GM19035 (cell line): ENCODE results near the gene CD58.

Experiments
- ATAC-seq: cut with Tn5 transposase; IDR thresholded peaks from one replicate; pipeline ENCODE4 v1.9.1; 2021; ENCODE audit not compliant: unreplicated experiment

Gene CD58

DNA sequence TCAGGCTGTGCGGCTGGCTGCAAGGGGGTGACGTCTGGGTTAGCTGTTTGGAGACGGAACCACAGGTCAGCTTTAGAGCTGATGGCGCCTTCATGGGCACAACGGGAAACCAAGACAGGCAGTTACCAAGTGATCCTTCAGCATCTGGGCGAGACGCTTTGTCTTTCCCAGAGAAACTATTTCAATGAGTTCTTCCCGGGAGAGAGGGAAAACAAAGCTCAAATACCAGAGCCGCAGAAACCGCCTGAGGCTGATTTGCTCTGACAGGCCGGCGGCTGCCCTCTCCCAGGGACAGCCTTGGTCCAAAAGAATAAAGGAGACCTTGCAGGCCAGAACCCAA is 76.5 kb downstream of the CD58 start:
- ATAC-seq = no peak

DNA sequence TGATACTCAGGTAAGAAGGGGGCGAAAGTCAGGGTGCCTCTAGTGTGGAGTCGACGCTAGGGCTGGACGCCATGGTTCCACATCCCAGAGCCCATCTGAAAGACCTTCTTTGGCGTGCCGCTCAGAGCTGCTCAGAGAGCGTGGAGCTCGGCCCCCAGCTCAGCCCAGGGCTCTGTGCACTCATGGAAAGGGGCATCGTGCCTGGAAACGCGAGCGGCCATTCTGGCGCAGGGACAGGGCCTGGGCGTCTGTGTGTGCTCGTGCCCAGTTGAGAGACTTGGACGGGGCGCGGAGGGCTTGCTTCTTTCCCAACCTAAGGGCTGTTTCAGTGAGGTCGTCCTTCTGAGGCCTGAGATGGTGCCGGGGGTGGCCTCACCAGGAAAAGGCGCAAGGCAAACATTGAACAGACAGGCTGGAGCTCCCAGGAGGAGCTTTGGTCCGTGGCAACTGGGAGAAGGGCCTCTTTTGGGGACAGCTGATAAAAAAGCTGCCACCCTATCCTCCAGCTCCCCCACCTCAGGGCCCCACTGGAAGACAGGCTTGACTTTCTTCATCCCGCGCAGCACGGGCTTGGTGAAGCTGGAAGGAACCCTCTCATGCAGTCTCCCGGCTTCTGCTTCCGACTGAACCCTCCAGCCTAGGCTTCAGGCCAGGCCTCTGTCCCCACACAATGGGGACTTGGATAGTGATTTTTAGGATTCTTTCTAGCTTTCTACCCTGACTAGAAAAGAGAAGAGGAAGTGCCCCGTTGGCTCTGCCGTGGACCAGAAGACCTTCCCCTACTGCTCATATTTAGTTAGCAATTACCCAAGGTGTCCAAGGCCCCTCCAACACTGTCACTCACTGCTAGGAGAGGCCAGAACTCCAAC is 77.1 kb downstream of the CD58 start:
- ATAC-seq = no peak

DNA sequence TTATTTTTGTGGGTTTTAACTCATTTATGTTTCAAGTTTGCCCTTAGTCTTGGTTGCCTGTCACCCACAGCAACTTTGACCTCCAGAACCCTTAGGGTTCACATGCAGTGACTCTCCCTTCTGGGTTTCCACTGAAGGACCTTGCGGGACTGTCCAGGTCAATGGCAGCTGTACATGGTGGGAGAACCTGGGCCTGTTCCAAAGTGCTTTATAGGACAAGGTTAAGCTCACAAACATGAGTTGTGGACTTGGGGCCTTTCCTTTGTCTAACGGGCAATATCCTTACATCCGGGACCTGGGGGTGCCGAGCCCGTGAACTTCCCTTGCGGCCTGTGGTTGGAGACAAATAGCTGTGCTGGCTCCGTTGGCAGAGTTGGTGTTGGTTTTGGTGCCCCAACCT is 77.8 kb downstream of the CD58 start:
- ATAC-seq = no peak

DNA sequence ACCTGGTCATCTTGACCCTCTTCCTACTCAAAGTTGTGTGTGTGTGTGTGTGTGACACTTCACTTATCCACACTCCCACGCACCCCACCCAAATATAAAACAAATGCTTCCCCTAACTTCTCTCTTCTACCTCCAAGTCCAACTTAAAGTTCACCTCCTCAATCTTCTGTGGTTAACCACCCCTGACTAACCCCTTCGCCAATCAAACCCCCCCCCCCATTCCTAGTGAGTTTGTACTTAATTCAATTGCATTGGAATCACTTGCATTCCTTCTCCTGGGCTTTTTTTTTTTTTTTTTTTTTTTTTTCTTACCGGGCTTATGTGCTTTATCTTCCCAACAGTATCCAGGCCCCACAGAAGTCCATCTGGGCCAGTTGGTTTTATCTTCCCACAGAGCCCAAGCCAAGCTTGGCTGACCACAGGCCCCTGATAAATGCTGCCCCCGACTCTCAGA is 78.4 kb downstream of the CD58 start:
- no peak for ATAC-seq

DNA sequence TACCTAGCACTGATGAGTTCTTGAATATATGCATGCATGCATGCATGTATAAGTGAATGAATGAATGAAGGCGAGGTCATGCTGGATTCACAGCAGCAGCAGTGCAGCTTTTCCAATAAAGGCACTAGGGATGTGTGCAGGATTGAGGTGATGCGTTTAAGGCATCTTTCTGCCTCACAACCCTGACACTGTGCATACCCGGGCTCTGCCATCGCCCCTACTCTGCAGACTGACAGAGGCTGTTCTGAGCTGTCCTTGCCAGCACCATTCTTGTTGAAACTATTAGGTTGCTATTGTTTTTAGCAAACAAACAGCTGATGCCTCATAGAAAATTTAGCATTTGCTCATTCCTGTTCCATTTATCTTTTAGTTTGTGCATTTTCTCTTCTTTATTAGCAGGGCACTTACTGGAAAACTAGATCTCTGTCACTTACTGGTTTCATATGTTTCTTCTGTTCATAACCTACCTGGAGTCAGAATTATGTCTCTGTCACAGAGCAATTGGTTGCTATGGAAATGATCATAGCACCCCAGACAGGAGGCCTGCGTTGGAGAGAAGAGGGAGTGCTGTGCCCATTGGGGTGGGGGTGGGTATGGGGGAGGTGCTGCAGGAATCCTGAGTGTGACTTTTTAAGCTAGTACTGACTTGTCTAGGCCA is 79.0 kb downstream of the CD58 start:
- ATAC-seq = no peak

DNA sequence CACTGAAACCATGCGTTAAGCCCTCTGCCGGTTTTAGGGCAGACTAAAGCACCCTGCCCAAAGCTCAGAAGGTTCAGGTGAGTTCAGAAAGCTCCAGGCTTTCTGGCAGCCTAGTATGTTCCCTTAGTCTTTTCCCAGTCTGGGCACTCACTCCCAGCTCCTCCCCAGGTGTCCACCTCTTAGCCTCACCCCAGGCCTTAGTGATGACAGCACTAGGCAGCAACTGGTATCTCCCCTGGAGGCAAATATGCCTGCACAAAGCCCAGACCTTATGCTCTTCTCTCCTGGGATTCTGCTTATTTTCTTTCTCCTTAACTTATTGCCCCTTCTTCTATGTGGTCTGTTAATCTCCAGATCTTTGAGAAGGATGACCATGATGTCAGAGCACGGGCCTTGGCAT is 80.2 kb downstream of the CD58 start:
- ATAC-seq = no peak

DNA sequence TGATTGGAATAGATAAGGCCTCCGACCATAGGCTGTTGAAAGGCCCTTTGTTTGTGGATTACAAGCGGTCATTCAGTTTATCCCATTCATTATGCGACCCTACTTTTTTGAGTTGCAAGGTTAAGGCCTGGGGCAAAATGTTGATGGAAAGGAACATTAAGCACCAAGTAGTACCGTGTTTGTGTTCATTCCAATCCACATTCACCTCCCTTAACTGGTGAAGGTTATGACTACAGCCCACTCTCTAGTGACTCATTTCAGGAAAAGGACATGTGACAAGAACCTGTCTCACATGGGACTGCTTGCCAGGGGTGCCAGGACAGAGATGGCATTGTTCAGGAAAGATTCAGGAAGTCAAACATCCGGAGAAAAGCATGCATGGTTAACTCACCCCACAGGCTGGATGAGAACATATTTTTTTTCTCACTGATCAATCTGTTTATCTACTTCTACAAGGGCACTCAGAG is 81.6 kb downstream of the CD58 start:
- ATAC-seq = no peak

DNA sequence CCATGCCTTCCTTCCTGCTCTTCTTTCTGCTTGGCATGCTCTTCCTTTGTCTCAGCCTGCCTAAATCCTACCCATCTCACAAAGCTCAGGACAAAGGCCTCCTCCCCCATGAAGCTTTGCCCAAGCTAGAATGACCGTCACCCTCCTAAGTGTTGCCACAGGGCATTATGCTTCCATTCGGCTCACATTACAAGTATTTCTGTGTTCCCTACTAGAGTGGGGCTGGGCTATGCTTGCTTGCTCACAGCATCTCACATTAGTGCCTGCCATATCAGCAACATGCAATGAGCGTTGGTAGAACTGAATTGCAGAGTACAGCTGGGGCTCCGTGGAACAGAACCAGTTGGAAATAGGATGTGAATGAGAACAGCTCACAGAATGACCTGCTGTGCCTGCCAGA is 82.8 kb downstream of the CD58 start:
- ATAC-seq = no peak

DNA sequence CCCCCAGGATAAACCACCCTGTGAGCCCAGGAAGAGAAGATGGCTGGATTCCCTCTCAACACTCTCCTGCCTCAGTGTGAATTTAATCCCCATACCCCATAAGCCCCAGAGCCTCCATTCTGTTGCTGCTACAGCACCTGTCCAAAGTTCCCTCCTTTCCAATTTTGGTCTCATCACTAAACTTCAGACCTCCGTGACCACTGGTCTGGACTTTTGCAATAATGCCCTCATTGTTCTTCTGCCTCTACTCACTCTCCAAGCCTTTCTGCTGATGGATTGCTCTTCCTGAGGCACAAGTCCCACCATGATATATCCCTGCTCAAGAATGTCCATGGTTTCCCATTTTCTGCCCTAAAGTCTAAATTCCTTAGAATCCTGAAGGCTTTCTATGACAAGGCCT is 83.2 kb downstream of the CD58 start:
- no peak for ATAC-seq

DNA sequence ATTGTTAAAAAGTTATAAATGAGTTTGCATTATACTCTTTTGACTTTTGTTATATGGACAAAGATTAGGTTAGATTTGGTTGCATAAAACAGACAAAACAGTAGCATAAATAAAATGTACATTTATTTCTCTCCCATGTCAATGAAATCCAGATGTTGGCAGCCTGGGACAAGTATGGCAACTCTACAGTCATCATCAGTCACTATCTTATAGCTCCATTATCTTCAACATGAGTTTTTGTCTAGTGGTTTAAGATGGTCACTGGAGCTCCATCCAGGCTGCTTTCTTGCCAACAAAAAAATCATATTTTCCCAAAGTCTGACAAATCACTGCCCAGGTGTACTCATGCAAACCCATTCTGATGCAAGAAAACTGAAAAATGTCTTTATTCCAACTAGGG is 83.8 kb downstream of the CD58 start:
- ATAC-seq = no peak

DNA sequence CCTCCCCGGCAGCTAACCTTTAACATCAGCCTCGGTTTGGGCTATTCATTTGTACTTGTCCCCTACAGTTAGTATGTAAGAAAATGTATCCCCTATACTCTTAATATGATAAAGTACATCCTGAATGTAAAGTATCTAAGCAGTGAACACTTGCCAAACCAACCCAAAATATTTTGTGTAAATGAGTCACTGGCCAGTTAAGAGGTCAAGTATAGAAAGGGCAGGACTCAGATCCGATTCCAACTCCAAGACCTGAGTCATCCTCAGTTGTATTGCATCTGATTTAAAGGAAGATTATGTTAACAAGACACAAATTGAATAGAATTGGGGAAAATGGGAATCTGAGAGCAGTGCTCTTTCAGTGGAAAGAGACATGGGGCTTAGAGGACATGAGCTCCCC is 84.4 kb downstream of the CD58 start:
- no peak for ATAC-seq

DNA sequence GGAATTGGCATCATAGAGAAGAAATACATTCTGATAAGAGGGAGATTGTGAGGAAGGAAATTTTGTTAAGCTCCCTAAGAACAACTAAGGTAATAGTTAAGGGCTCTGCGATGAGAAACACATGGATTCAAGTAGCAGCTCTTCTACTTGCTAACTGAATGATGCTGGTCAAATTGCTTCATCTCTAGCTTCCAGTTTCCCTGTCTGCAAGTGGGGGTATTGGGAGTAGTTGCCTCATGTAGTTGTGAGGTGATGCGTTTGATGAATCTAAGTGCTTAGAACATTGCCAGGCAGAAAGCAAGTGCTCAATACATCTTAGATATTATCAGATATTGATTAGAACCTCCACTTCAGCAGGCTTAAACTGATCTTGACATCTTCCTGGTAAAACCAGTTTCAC is 84.8 kb downstream of the CD58 start:
- ATAC-seq = no peak

DNA sequence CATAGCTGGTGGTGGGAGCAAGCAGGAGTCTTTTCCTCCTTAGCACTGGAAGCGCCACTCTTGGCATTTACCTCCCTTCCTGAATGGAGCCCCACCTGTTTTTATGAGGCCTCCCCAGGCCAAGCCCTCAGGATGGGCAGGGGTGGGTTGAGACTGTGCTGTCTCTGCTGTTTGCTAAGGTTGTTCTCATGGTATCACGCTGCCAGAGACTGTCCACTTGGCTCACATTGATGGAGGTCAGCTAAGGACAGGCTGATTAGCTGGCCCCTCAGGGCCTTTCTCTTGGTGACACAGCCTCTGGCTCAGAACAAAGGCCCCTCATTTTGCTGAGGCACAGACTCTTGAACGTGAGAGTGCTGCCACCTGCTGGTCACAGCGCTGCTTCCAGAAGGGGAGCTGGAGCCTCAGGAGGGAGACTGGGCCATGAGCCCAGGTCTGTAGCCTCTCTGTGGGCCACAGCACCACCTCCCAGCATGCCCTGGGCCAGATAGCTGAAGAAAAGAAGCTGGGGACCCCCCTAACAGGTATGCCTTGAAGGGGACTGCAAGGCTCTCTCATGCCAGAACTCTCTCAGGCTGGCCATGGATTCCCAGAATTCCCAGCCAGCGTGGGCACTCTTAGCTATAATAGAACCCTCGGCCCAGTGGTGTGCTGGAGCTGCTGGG is 85.6 kb downstream of the CD58 start:
- peak; percentile 86 for ATAC-seq

DNA sequence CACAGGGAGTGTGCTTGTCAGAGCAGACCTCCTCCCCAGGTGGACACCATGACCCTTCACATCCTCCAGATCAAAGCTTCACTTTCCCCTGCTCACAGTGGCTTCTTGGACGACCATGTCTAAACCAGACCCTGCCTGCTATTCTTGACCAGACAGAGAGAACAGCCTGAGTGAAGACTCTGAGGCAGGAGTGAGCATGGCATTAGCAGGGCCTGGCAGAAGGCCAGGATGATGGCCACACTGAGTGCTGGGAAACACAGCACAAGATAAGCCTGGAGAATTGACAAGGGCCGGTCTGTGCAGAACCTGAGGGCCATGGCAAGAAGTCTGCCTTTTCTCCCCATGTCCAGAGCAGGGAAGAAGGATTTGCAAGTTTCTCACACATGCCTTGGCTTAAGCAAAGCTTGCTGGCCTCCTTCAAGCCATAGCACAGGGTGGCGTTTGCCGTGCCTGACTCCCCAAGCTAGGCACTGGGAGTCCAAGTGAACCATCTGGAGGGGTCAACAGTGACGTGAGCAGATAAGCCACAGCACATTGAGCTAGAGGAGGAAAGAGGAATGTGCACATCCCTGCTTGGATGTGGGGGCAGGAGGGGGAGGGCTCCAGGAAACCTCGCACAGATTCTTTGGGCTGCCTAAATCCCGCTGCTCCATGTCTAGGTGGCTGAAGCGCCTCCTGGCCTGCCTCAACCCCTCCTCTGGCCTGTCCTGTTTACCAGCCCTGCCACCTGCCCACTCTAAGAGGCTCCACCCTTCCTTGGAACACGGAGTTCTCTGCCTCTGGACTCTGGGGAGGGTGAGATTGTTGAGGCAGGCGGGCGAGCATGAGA is 87.1 kb downstream of the CD58 start:
- ATAC-seq = no peak

DNA sequence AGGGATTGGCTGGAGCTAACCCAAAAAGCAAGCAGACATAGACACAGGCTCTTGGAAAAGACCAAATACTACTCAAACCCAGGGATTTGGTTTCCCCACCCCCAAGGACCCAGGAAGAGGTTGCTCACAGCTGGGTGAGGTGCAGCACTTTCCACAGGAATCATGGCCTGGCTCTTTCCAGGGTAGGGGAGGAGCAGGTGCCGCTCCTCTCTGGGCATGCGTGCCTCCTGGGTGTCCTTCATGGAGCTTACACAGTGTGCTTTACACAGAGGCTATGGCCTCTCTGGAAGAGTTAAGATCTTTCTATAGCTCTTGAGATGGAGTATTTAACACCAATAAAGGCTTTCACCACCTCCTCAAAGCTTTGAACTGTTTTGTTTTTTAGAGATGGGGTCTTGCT is 88.3 kb downstream of the CD58 start:
- ATAC-seq = no peak

DNA sequence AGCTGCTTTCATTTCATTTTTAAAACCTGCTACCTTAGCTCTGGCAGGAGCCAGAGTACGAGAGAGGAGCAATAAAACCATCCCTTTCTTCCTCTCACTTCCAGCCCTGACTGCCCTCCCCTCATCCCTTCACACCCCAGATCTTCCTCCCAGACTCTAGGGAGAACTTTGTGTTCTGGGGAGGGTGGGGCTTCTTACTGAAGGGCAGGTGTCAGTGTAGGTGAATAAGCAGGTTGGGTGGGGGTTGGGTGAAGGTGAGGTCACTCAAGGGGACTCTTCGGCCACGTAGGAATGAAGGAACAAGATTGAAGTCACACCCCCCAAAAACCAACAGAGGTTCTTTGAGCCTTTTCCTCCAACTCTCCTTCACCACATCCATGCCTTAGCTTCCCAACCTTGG is 88.9 kb downstream of the CD58 start:
- no peak for ATAC-seq

DNA sequence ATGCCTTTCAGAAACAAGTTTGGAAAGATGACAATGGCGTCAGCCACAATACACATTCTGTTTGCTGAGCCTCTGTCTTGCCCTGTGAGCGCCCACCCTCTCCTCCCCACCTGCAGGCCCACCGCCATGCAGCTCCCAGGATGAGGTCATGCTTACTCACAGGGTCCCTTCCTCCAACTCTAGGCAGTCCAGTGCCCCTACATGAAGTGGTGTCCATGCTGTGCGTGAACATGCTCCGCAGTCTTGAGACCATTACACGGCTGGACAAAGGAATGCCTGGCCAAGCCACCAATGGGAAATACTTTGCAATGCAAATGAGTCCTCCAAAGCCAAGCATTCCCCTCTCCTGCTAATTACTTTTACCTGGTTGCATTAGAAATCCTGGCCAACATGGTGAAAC is 92.2 kb downstream of the CD58 start:
- ATAC-seq = no peak

DNA sequence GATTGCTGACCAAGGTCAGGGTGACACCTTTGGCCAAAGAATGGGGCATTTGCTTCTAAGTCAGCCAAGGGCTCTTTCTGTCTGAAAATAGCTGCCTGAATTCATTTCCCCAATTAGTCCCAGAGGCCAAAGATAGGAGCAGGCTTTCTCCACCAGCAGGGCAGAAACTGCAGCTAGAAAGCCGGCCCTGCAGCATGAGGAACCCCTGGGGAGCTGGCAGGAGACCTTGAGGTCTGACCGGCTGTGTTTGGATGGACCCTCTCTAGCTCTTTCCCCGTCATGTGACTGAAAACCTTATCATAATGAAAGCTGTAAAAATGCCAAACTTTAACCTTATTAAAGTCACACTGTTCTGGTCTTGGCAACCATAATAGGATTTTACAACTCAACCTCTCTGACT is 93.4 kb downstream of the CD58 start:
- ATAC-seq = no peak

DNA sequence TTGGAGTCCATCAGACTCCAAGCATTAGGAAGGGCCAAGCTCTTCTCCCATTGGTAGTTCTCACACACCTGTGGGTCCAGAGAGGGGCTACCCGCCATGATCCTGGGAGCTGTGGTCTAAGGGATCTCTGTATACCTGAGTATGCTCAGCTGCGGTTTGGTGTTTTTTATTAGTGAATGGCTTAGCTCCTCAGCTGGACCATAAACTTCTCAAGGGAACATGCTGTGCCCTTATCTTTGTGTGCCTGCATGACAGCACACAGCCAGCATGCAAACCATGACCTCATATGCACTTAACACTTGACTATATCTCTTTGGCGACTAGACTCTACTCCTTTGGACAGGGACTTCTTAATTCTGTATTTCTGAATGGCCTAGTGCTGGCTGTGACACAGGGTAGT is 94.5 kb downstream of the CD58 start:
- ATAC-seq = no peak

DNA sequence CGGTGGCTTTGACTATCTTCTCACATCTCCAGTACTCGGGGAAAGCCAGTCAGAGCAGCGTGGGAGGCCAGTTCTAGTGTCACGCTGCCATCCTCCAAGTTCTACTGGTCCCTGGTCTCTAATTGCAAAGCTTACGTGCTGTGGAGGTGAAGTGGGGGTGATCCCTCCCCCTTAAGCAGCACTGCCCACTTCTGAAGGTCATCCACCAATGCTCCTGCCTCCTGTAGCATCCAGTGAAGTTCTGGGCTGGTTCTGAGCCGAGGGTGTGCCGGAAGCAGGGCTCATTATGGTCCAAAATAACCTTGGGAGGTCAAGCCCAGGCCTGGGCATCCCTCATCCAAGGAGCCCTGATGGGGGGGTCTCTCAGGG is 95.0 kb downstream of the CD58 start:
- ATAC-seq = no peak
